Neutrophil (primary cell): ENCODE results near the gene GMDS.

Source experiments
- H3K27ac ChIP-seq: fragments of 200-600 bp; sonication (generic); 2 replicates; pipeline ENCODE4 v1.5.1; 2016; ENCODE audit warnings: mild to moderate bottlenecking, moderate library complexity
- H3K27me3 ChIP-seq: fragments of 200-600 bp; sonication (generic); 2 replicates; pipeline ENCODE4 v1.6.0; 2016; ENCODE audit warnings: mild to moderate bottlenecking
- H3K36me3 ChIP-seq: fragments of 200-600 bp; sonication (generic); 2 replicates; pipeline ENCODE4 v1.5.1; 2017
- H3K4me1 ChIP-seq, 2 experiments: fragments of 200-600 bp in 1 of 2; sonication (generic) in 1 of 2; 1 replicate in 1 of 2; 2 replicates in 1 of 2; pipeline versions ENCODE4 v1.5.1 to v1.6.1; 2013 to 2016; ENCODE audit warnings: low read depth in 1 of 2, low read length in 1 of 2, mild to moderate bottlenecking in 1 of 2, moderate library complexity in 1 of 2; ENCODE audit not compliant: control insufficient read depth in 1 of 2, insufficient read depth in 1 of 2
- H3K4me3 ChIP-seq, 2 experiments: fragments of 200-600 bp in 1 of 2; sonication (generic) in 1 of 2; 1 replicate in 1 of 2; 2 replicates in 1 of 2; pipeline ENCODE4 v1.5.1; 2013 to 2016; ENCODE audit warnings: low read depth in 1 of 2, low read length in 1 of 2, mild to moderate bottlenecking in 1 of 2, moderate library complexity in 1 of 2
- H3K9me3 ChIP-seq: fragments of 200-600 bp; sonication (generic); 2 replicates; pipeline ENCODE4 v1.5.1; 2016
- TF ChIP-seq, protein P1 (sequence below): fragments of 200-600 bp; sonication (generic); IDR thresholded peaks from 2 replicates; pipeline ENCODE4 v1.5.1; 2016; ENCODE audit warnings: antibody characterized with exemption

Gene GMDS

DNA sequence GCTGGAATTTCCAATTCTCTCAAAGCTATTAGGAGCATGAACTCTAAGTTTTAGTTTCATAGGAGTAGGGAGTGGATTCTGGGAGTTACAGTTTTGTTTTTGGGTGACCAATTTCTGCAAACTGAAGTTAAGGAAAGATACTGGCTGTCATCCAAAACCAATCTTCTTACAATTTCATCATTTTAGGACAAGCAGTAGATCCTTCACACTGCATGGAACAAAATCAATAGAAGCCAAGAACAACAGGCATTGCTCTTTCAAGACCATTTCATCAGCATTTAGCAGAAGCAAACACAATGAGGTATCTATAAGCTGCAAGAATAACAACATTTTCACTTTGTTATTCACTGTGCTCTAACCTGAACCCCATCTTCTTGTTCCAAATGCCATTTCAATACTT is 173.0 kb downstream of the GMDS start:
- no peaks in the 10 kb centered on the region for H3K4me1 ChIP-seq
- no peaks in the 10 kb centered on the region for H3K9me3 ChIP-seq
- H3K4me3 ChIP-seq, result no peak overlapping the region
- TF ChIP-seq, protein P1, sequence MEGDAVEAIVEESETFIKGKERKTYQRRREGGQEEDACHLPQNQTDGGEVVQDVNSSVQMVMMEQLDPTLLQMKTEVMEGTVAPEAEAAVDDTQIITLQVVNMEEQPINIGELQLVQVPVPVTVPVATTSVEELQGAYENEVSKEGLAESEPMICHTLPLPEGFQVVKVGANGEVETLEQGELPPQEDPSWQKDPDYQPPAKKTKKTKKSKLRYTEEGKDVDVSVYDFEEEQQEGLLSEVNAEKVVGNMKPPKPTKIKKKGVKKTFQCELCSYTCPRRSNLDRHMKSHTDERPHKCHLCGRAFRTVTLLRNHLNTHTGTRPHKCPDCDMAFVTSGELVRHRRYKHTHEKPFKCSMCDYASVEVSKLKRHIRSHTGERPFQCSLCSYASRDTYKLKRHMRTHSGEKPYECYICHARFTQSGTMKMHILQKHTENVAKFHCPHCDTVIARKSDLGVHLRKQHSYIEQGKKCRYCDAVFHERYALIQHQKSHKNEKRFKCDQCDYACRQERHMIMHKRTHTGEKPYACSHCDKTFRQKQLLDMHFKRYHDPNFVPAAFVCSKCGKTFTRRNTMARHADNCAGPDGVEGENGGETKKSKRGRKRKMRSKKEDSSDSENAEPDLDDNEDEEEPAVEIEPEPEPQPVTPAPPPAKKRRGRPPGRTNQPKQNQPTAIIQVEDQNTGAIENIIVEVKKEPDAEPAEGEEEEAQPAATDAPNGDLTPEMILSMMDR, result no peak
- H3K27ac ChIP-seq, result no peak overlapping the region
- no peaks in the 10 kb centered on the region for H3K27me3 ChIP-seq
- no peaks in the 10 kb centered on the region for H3K36me3 ChIP-seq

DNA sequence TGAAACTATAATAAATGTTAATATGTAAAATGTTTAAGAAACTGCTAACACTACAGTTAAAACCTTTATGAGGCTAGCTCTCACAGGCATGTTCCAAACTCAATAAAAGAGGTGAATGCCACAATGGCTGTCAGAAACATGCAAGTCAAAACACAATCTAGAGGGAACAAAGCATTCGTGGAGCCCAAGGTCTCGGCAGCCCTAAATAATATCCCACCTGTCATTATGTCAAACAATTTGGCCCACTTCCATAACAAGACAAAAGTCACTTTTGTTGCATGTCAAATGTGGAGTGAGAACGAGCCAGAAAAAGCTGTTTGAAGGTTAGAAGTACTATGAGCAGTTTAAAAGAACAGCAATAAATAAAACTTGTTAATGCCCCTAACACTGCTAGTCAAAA is 181.9 kb downstream of the GMDS start:
- TF ChIP-seq, protein P1, result no peak
- H3K27me3 ChIP-seq, result no peaks in the 10 kb centered on the region
- H3K9me3 ChIP-seq, result no peaks in the 10 kb centered on the region
- H3K36me3 ChIP-seq, result no peaks in the 10 kb centered on the region
- H3K27ac ChIP-seq, result no peak overlapping the region
- no peaks in the 10 kb centered on the region for H3K4me1 ChIP-seq
- H3K4me3 ChIP-seq, result no peak overlapping the region

DNA sequence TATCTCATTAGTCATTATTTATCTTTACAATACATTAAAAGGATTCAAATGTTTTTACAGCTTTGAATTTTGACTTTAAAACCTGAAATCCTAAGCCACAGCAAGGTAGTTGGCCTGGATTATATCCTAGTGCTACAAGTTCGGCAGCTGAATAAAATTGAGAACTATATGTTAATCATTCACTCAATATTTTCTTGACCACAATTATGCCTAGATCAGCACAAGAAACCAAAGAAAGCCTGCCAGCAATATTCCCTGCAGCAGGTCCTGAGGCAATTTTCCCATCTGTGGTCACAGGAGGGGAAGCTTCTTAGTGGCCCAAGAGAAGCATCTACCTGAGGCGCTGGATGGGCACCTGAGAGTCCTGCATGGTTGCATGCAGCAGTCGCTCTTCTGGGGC is 183.5 kb downstream of the GMDS start:
- H3K4me1 ChIP-seq, result no peaks in the 10 kb centered on the region
- no peaks in the 10 kb centered on the region for H3K27me3 ChIP-seq
- H3K27ac ChIP-seq, result no peak overlapping the region
- no peak overlapping the region for H3K4me3 ChIP-seq
- TF ChIP-seq, protein P1, result no peak
- H3K9me3 ChIP-seq, result no peaks in the 10 kb centered on the region
- no peaks in the 10 kb centered on the region for H3K36me3 ChIP-seq

DNA sequence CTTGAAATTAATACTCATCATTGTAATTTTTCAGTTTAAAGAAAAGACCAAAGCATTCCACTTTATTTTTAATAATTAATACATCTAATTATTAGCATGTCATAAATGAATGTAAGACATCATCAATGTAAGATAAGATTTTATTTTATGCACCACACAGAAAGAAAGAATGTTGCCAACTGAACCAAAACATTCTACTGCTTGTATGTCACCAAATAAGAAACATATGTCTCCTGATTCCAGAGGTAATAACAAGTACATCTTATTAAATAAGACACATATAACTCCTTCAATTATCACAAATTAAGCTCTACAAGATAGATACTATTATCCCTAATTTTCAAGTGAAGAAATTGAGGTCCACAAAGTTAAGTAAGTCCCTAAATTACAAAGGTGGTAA is 189.5 kb downstream of the GMDS start:
- H3K4me3 ChIP-seq, result no peak overlapping the region
- no peaks in the 10 kb centered on the region for H3K27me3 ChIP-seq
- TF ChIP-seq, protein P1, result no peak
- no peaks in the 10 kb centered on the region for H3K4me1 ChIP-seq
- no peaks in the 10 kb centered on the region for H3K9me3 ChIP-seq
- no peaks in the 10 kb centered on the region for H3K36me3 ChIP-seq
- H3K27ac ChIP-seq, result no peak overlapping the region

DNA sequence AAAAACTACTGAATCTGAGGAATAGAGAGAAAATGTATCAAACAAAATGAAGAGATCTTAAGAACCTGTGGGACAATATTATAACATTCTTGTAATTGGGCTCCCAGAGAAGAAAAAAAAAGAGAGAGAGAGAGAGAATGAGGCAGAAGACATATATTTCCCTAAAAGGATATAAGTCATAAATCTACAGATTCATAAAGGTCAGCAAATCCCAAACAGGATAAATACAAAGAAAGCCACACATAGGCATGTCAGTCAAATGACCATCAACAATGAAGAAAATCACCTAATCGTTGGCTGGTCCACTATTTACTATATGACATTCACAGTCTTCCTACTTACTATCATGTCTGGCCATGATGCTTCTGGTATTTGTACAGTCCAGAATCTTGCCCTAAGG is 190.3 kb downstream of the GMDS start:
- no peaks in the 10 kb centered on the region for H3K9me3 ChIP-seq
- TF ChIP-seq, protein P1, result no peak
- no peak overlapping the region for H3K4me3 ChIP-seq
- no peak overlapping the region for H3K27ac ChIP-seq
- H3K4me1 ChIP-seq, result no peaks in the 10 kb centered on the region
- H3K27me3 ChIP-seq, result no peaks in the 10 kb centered on the region
- H3K36me3 ChIP-seq, result no peaks in the 10 kb centered on the region

DNA sequence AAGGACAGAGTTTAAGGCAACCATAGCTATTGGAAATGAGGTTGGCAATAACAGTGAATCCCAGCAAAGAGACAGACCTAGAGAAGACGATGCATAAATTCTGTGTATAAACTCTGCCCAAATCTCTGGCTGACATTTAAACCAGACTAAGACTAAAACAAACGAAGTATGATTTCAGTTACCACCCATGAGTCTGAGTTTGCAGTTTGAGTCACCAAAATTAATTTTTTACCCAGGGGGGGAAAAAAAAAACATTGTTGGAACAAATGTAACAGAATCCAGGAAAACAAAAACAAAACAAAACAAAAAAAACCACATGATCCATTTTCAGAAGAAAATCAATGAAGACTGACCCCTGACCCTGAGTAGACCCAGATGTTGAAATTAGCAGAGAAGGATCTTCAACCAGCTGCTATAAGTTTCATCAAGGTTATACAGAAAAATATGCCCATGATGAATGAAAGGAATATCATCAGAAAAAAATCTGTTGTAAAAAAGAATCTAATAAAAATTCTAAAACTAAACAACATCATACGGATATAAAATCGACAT is 190.8 kb downstream of the GMDS start:
- no peaks in the 10 kb centered on the region for H3K9me3 ChIP-seq
- no peaks in the 10 kb centered on the region for H3K36me3 ChIP-seq
- no peaks in the 10 kb centered on the region for H3K27me3 ChIP-seq
- no peak overlapping the region for H3K4me3 ChIP-seq
- TF ChIP-seq, protein P1, result no peak
- H3K27ac ChIP-seq, result no peak overlapping the region
- no peaks in the 10 kb centered on the region for H3K4me1 ChIP-seq
